ENCODE data around the gene BANF2. TPM values are rescaled to one million over a fixed set of nuclear protein-coding genes. Genes with fewer than 3 reads are reported as not detected.

Gene BANF2
- total RNA-seq (10 to 100 TPM; 29.5 to 60.2 TPM), polyA plus RNA-seq (ENCODE audit: insufficient read depth, low read depth, low replicate concordance) (133 TPM)
- long read RNA-seq, donor 1, result 0 reads
- long read RNA-seq, donor 2, result 0 reads

GRCh38 chr20:17699931-17700351 lies at the start of gene BANF2:
BANF2 (plus strand) TSS chr20:17699966; CDS start chr20:17725026, 25,060 bp downstream.
- Histone ChIP-seq H3K9me3 (no peaks in the 10 kb centered on the region), H3K27ac (no peak within 1 kb of the TSS), H3K36me3 (ENCODE audit: low read depth, missing control alignments) (no peaks in the 10 kb centered on the region), H3K4me3 (no peak within 1 kb of the TSS), H3K27me3 (no peaks in the 10 kb centered on the region), H3K4me1 (no peaks in the 10 kb centered on the region)
- no peak for DNase-seq
- TF ChIP-seq, protein P1, sequence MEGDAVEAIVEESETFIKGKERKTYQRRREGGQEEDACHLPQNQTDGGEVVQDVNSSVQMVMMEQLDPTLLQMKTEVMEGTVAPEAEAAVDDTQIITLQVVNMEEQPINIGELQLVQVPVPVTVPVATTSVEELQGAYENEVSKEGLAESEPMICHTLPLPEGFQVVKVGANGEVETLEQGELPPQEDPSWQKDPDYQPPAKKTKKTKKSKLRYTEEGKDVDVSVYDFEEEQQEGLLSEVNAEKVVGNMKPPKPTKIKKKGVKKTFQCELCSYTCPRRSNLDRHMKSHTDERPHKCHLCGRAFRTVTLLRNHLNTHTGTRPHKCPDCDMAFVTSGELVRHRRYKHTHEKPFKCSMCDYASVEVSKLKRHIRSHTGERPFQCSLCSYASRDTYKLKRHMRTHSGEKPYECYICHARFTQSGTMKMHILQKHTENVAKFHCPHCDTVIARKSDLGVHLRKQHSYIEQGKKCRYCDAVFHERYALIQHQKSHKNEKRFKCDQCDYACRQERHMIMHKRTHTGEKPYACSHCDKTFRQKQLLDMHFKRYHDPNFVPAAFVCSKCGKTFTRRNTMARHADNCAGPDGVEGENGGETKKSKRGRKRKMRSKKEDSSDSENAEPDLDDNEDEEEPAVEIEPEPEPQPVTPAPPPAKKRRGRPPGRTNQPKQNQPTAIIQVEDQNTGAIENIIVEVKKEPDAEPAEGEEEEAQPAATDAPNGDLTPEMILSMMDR (IDR thresholded peaks at IDR 0.05), result no peak
- TF ChIP-seq POLR2A (IDR thresholded peaks at IDR 0.05), result no peak
- WGBS, 2 donors, result 80 to 89% methylated on average over 3 of the region's 3 CpGs
- intact Hi-C loops (cut with DNase I; ENCODE audit: low total_unique reads), result no loop called here

DNA sequence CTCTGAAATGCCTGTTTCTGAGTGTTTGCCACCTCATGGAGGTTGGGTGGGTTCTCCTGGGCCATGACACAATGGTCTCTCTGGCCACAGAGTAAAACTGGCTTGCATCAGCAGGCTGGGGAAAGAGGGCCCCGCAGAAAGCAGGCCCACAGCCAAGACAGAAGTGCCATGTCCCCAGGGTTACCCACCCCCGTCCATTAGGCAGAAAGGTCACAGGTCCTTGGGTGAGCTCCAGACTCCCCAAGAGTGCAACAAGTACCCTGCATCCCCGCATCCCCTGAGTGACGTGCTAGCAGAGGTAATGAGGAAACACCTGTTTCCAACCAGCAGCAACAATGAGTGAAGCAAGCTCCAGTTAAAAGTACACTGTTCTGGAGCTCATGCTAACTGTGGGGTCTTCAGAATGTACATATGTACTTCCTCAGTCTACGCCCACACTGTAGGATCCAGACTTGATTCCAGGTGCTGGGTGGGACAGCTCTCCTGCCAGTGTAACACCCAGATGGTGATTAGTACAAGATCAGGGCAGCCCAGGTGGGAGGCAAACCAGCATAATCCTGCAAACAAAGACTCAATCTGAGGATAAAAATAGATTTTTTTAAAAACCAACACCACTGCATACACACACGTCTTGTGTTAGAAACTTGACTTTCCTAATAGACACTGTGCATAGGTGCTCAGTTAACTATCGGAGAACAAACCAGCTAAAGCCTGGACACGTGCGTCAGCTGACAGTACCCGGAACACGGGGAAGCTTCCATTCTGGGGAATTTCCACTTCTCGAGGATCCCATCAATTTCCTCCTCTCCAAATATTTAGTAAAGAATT lies 49.3 kb upstream of the BANF2 start:
- DNase-seq, result no peak
- Histone ChIP-seq H3K36me3 (ENCODE audit: low read depth, missing control alignments) (no peaks in the 10 kb centered on the region), H3K27me3 (no peaks in the 10 kb centered on the region), H3K4me1 (peaks cover 41% of the 10 kb centered on the region), H3K9me3 (no peaks in the 10 kb centered on the region), H3K4me3 (no peak overlapping the region), H3K27ac (no peak overlapping the region)
- WGBS, 2 donors, result 63 to 67% methylated on average over 12 of the region's 12 CpGs
- intact Hi-C loops (cut with DNase I; ENCODE audit: low total_unique reads), result no loop called here
- TF ChIP-seq, protein P1 (IDR thresholded peaks at IDR 0.05), result no peak
- TF ChIP-seq POLR2A (IDR thresholded peaks at IDR 0.05), result no peak

- peaks cover 36% of the 10 kb centered on the region for H3K4me1 ChIP-seq
- H3K27ac ChIP-seq, result no peak overlapping the region
- no peaks in the 10 kb centered on the region for H3K36me3 ChIP-seq (ENCODE audit: low read depth, missing control alignments)
- WGBS, 2 donors, result 63 to 69% methylated on average over 11 of the region's 11 CpGs
- H3K27me3 ChIP-seq, result no peaks in the 10 kb centered on the region
- intact Hi-C loops (cut with DNase I; ENCODE audit: low total_unique reads), result no loop called here
- no peaks in the 10 kb centered on the region for H3K9me3 ChIP-seq
- H3K4me3 ChIP-seq, result no peak overlapping the region
- no peak for DNase-seq
- TF ChIP-seq POLR2A (IDR thresholded peaks at IDR 0.05), result no peak
Observed at GRCh38 chr20:17651129-17651759, 48.5 kb upstream of the BANF2 start.

DNA sequence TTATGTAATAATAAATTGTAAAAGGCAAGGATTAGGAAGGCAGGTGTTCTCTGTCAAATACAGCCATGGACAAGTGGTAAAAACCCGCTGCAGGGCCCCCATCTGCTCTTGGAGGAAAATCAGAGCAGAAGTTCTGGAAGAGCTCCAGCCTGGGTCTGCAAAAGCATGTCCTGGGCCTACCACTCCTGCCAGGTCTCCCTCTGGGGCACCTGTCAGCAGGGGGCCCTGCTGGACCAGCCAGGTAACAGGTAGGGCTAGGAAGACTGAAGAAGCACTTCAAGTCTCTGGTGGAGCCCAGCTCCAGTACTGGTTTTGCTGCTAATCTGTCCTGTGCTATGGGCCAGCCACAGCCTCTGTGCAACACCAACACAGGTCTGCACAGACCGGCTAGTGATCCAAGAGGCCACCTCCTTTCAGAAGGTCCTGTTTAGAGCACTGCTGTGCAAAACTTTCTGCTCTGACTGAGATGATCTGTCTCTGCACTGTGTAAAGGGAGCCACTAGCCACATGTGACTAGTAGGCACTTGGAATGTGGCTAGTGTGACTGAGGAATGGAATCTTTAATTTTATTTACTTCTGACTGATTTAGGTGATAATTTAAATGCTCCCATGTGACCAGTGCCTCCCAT lies 47.9 kb upstream of the BANF2 start:
- H3K36me3 ChIP-seq (ENCODE audit: low read depth, missing control alignments), result no peaks in the 10 kb centered on the region
- H3K4me1 ChIP-seq, result peaks cover 30% of the 10 kb centered on the region
- no peaks in the 10 kb centered on the region for H3K9me3 ChIP-seq
- no peak for DNase-seq
- TF ChIP-seq, protein P1 (IDR thresholded peaks at IDR 0.05), result no peak
- no peak for TF ChIP-seq POLR2A (IDR thresholded peaks at IDR 0.05)
- H3K27me3 ChIP-seq, result no peaks in the 10 kb centered on the region
- H3K4me3 ChIP-seq, result no peak overlapping the region
- intact Hi-C loops (cut with DNase I; ENCODE audit: low total_unique reads), result no loop called here
- 80 to 96% methylated on average over 2 of the region's 2 CpGs for WGBS, 2 donors
- H3K27ac ChIP-seq, result no peak overlapping the region

- WGBS, 2 donors, result 89 to 96% methylated on average over 7 to 10 of the region's 10 CpGs
- DNase-seq, result no peak
- TF ChIP-seq, protein P1 (IDR thresholded peaks at IDR 0.05), result no peak
- no peak for TF ChIP-seq POLR2A (IDR thresholded peaks at IDR 0.05)
- Histone ChIP-seq H3K36me3 (ENCODE audit: low read depth, missing control alignments) (no peaks in the 10 kb centered on the region), H3K4me3 (no peak overlapping the region), H3K27me3 (no peaks in the 10 kb centered on the region), H3K4me1 (peaks cover 24% of the 10 kb centered on the region), H3K27ac (no peak overlapping the region), H3K9me3 (no peaks in the 10 kb centered on the region)
- intact Hi-C loops (cut with DNase I; ENCODE audit: low total_unique reads), result no loop called here
Observed at GRCh38 chr20:17652411-17652810, 47.4 kb upstream of the BANF2 start.

All from testis (tissue), 5 donors.